ENCODE data around the gene PRDM15.

PRDM15 gene

GRCh38 chr21:41835711-41836154, 43.4 kb downstream of the PRDM15 start:
- no peaks in the 10 kb centered on the region for H4K20me1 ChIP-seq (ENCODE audit: insufficient read depth, low read length)
- no peaks in the 10 kb centered on the region for H3K9me3 ChIP-seq (ENCODE audit: insufficient read depth, low read length)
- no peak for TF ChIP-seq EZH2phosphoT487 (IDR thresholded peaks at IDR 0.05; ENCODE audit: low read depth)
- TF ChIP-seq CTCF (IDR thresholded peaks at IDR 0.05; ENCODE audit: low read depth, low read length) = no peak
- no peaks in the 10 kb centered on the region for H3K27me3 ChIP-seq (ENCODE audit: low read depth, low read length)
- no peak overlapping the region for H2AFZ ChIP-seq (ENCODE audit: low read depth, low read length)
- no peak overlapping the region for H3K27ac ChIP-seq (ENCODE audit: low read length)
- H3K9ac ChIP-seq (ENCODE audit: low read length) = no peak overlapping the region
- no peak overlapping the region for H3K4me2 ChIP-seq (ENCODE audit: low read length)
- no peaks in the 10 kb centered on the region for H3K4me1 ChIP-seq (ENCODE audit: low read length)
- H3K4me3 ChIP-seq (ENCODE audit: low read length) = no peak overlapping the region
- no peaks in the 10 kb centered on the region for H3K79me2 ChIP-seq (ENCODE audit: low read length)
- no peaks in the 10 kb centered on the region for H3K36me3 ChIP-seq (replicated peaks; ENCODE audit: low read depth, low read length)

- Histone ChIP-seq H3K9ac (ENCODE audit: low read length) (no peak overlapping the region), H3K27ac (ENCODE audit: low read length) (no peak overlapping the region), H3K79me2 (ENCODE audit: low read length) (no peaks in the 10 kb centered on the region), H3K27me3 (ENCODE audit: low read depth, low read length) (no peaks in the 10 kb centered on the region), H3K36me3 (replicated peaks; ENCODE audit: low read depth, low read length) (no peaks in the 10 kb centered on the region), H3K4me2 (ENCODE audit: low read length) (no peak overlapping the region), H2AFZ (ENCODE audit: low read depth, low read length) (no peak overlapping the region), H3K4me3 (ENCODE audit: low read length) (no peak overlapping the region), H3K4me1 (ENCODE audit: low read length) (no peaks in the 10 kb centered on the region), H4K20me1 (ENCODE audit: insufficient read depth, low read length) (no peaks in the 10 kb centered on the region), H3K9me3 (ENCODE audit: insufficient read depth, low read length) (no peaks in the 10 kb centered on the region)
- no peak for TF ChIP-seq EZH2phosphoT487 (IDR thresholded peaks at IDR 0.05; ENCODE audit: low read depth)
- TF ChIP-seq CTCF (IDR thresholded peaks at IDR 0.05; ENCODE audit: low read depth, low read length) = no peak
These were observed 44.0 kb downstream of the PRDM15 start for GRCh38 chr21:41834926-41835663.

- H3K4me2 ChIP-seq (ENCODE audit: low read length) = no peak overlapping the region
- no peaks in the 10 kb centered on the region for H3K9me3 ChIP-seq (ENCODE audit: insufficient read depth, low read length)
- no peaks in the 10 kb centered on the region for H3K79me2 ChIP-seq (ENCODE audit: low read length)
- no peaks in the 10 kb centered on the region for H3K4me1 ChIP-seq (ENCODE audit: low read length)
- no peak overlapping the region for H3K9ac ChIP-seq (ENCODE audit: low read length)
- no peaks in the 10 kb centered on the region for H3K27me3 ChIP-seq (ENCODE audit: low read depth, low read length)
- H3K27ac ChIP-seq (ENCODE audit: low read length) = no peak overlapping the region
- no peak for TF ChIP-seq CTCF (IDR thresholded peaks at IDR 0.05; ENCODE audit: low read depth, low read length)
- no peak for TF ChIP-seq EZH2phosphoT487 (IDR thresholded peaks at IDR 0.05; ENCODE audit: low read depth)
- no peak overlapping the region for H3K4me3 ChIP-seq (ENCODE audit: low read length)
- H3K36me3 ChIP-seq (replicated peaks; ENCODE audit: low read depth, low read length) = no peaks in the 10 kb centered on the region
- H2AFZ ChIP-seq (ENCODE audit: low read depth, low read length) = no peak overlapping the region
- H4K20me1 ChIP-seq (ENCODE audit: insufficient read depth, low read length) = no peaks in the 10 kb centered on the region
These were observed 44.8 kb downstream of the PRDM15 start for GRCh38 chr21:41834252-41834925.

GRCh38 chr21:41833497-41834115, 45.5 kb downstream of the PRDM15 start:
- Histone ChIP-seq H3K4me2 (ENCODE audit: low read length) (no peak overlapping the region), H3K27ac (ENCODE audit: low read length) (no peak overlapping the region)

More at GRCh38 chr21:41833497-41834115, 45.5 kb downstream of the PRDM15 start:
- Histone ChIP-seq H4K20me1 (ENCODE audit: insufficient read depth, low read length) (no peaks in the 10 kb centered on the region), H3K9me3 (ENCODE audit: insufficient read depth, low read length) (no peaks in the 10 kb centered on the region), H3K27me3 (ENCODE audit: low read depth, low read length) (no peaks in the 10 kb centered on the region), H3K9ac (ENCODE audit: low read length) (no peak overlapping the region), H3K4me3 (ENCODE audit: low read length) (no peak overlapping the region), H2AFZ (ENCODE audit: low read depth, low read length) (no peak overlapping the region), H3K4me1 (ENCODE audit: low read length) (no peaks in the 10 kb centered on the region), H3K36me3 (replicated peaks; ENCODE audit: low read depth, low read length) (no peaks in the 10 kb centered on the region), H3K79me2 (ENCODE audit: low read length) (no peaks in the 10 kb centered on the region)
- TF ChIP-seq EZH2phosphoT487 (IDR thresholded peaks at IDR 0.05; ENCODE audit: low read depth) (no peak), CTCF (IDR thresholded peaks at IDR 0.05; ENCODE audit: low read depth, low read length) (no peak)

All from OCI-LY3 (cell line).